Mesothelial cell of epicardium (in vitro differentiated cells): ENCODE results near the gene RSPH10B. TPM values are rescaled to one million over a fixed set of nuclear protein-coding genes. Genes with fewer than 3 reads are reported as not detected.
A peak's percentile ranks its signal among the peaks of the same experiment; 100 is the strongest.
"Not testable (repeated sequence)": the region's sequence is repeated elsewhere in the genome, so short reads cannot be mapped to it uniquely, and the experiment has no call there.

Experiments
- DNase-seq, 2 experiments: peaks; one replicate each; pipeline ENCODE4 v3.0.0; 2021; ENCODE audit warnings: low spot score in 2 of 2; ENCODE audit not compliant: unreplicated experiment in 2 of 2
- H3K27ac Mint-ChIP-seq: 2 replicates; pipeline ENCODE4 v1.8.0; 2021; ENCODE audit warnings: mixed read lengths
- H3K27me3 Mint-ChIP-seq: 2 replicates; pipeline ENCODE4 v1.8.0; 2021; ENCODE audit warnings: low read depth, mixed read lengths
- H3K36me3 Mint-ChIP-seq: 2 replicates; pipeline ENCODE4 v1.8.0; 2021; ENCODE audit warnings: mixed read lengths
- H3K4me1 Mint-ChIP-seq: 2 replicates; pipeline ENCODE4 v1.8.0; 2021; ENCODE audit warnings: mixed read lengths
- H3K4me3 Mint-ChIP-seq: 2 replicates; pipeline ENCODE4 v1.8.0; 2021; ENCODE audit warnings: mild to moderate bottlenecking, moderate library complexity, mixed read lengths
- H3K9me3 Mint-ChIP-seq: 2 replicates; pipeline ENCODE4 v1.8.0; 2021; ENCODE audit warnings: mixed read lengths
- total RNA-seq: library from RNA; stranded (reverse); gene quantifications from 3 replicates; pipeline ENCODE4 v1.2.1, GENCODE V29; 2021

The RSPH10B gene
- total RNA-seq, 1 donor from 2014 or later = 0.38 TPM

DNA sequence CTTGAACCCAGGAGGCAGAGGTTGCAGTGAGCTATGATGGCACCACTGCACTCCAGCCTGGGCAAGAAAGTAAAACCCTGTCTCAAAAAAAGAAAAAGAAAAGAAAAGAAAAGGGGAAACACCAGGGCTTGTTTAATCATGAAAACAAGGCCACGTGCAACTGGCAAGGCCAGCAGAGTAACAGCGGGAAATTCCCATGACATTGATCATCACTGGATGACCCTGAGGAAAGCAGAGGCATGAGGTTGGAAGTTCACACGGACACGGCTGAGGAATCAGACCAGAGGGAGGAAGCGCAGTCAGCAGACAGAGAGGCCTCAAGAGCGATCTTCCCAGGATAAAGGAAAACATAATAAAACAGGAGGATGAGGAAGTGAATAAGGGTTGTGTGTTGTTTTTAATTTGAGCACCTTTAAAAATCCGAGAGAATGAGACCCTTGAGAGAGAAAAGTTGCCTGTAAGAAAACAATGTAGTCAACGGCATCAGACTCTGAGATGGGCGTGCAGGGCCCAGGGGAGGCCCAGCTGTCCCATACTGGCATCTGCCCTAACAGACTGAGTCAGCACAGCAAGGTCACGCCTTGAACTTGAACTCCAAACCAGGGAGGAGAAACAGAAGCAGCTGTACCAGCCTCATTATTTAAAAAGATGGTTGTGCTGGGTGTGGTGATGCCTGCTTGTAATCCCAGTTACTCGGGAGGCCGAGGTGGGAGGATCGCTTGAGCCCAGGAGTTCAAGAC, 38.4 kb downstream of the RSPH10B start:
- H3K9me3 Mint-ChIP-seq, H3K4me1 Mint-ChIP-seq, H3K27me3 Mint-ChIP-seq, H3K36me3 Mint-ChIP-seq, H3K4me3 Mint-ChIP-seq, H3K27ac Mint-ChIP-seq, DNase-seq: not testable (repeated sequence)

DNA sequence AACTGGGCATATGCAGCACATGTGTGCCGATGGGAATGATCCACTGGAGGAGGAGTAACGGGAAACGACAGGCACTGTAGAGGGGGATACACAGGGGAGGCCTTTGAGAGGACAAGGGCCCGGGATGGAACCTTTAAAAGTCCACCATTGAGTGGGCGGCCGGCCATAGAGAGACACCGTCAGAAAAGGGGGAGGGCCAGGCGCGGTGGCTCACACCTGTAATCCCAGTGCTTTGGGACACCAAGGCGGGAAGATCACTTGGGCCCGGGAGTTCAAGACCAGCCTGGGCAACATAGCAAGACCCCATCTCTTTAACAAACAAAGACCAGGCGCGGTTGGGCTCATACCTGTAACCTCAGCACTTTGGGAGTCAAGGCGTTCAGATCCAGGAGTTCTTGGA, 39.2 kb downstream of the RSPH10B start:
- not testable (repeated sequence) for H3K36me3 Mint-ChIP-seq, H3K27me3 Mint-ChIP-seq, DNase-seq, H3K4me3 Mint-ChIP-seq, H3K4me1 Mint-ChIP-seq, H3K9me3 Mint-ChIP-seq, H3K27ac Mint-ChIP-seq

DNA sequence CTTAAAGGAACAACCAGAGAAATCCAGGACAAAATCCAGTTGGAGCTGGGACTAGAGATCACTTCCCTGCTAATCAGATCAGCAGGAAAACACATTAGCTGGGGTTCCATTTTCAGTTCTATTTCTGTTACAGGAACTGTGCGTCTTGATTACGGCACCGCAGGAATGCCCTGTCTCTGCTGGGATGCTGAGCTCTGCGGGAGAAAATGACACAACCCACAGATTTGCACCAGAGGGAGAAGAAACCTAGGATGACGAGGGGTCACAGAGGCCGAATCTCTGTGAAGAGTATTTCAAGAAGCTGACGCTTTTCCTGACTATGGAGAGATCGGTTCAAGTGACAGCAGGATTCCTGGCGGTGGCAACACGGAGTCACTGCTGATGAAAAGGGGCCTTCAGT, 40.2 kb downstream of the RSPH10B start:
- H3K4me3 Mint-ChIP-seq, DNase-seq, H3K27me3 Mint-ChIP-seq, H3K4me1 Mint-ChIP-seq, H3K36me3 Mint-ChIP-seq, H3K9me3 Mint-ChIP-seq, H3K27ac Mint-ChIP-seq: not testable (repeated sequence)

DNA sequence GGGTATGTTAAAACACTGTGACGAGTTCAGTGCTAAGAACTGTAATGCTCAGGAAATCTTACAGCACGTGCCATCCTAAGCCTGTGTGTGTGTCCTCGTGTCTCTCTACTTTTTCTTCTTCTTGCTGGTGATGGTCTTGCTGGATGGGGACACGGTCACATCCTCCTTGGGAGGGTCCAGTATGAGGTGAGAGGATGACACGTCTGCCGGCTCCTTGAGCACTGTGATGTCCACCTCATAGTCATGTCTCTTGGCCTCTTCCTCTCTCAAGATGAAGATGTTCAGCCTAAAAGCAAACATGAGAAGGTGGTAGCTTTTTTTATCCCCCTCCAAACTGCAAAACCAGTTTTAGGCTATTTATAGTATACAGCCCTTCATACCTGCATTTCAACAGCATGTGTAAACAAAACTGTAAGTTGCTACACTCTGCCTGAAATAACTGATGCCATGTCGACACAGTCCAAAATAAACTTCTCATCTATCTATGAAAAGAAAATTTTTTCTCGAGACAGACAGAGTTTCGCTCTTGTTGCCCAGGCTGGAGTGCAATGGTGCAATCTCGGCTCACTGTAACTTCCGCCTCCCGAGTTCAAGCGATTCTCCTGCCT, 44.1 kb downstream of the RSPH10B start:
- not testable (repeated sequence) for H3K36me3 Mint-ChIP-seq, H3K27me3 Mint-ChIP-seq, H3K4me1 Mint-ChIP-seq, DNase-seq, H3K4me3 Mint-ChIP-seq, H3K27ac Mint-ChIP-seq, H3K9me3 Mint-ChIP-seq

DNA sequence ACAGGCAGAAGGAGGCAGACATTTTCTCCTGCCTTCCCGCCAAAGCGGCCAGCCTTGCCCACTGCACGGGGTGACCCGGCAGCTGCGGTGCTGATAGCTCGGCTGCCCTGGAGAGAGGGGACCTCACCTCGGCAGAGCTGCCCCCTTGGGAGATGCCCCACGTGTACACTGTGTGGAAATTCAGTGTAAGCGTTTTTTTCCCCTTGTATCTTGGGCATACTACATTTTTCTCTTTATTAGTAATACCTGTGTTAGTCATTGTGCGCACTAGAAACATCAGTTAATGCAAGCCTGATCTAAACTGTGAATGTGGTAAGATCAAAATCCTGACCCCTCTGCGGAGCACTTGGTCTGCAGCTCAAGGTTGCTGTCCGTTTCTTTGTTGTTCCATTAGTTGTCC, 45.9 kb downstream of the RSPH10B start:
- not testable (repeated sequence) for H3K27ac Mint-ChIP-seq, H3K9me3 Mint-ChIP-seq, H3K36me3 Mint-ChIP-seq, DNase-seq, H3K4me3 Mint-ChIP-seq, H3K4me1 Mint-ChIP-seq, H3K27me3 Mint-ChIP-seq

DNA sequence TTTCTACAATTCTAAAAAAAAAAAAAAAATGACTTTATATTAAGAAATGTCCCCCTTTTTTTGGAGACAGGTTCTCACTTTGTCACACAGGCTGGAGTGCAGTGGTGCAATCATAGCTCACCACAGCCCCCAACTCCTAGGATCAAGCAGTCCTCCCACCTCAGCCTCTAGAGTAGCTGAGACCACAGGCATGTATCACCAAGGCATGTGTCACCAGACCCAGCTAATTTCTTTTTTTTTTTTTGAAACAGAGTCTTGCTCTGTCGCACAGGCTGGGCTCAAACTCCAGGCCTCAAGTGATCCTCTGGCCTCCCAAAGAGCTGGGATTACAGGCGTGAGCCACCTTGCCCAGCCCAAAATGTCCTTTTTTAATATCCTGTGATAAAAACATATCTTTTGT, 46.3 kb downstream of the RSPH10B start:
- not testable (repeated sequence) for H3K9me3 Mint-ChIP-seq, H3K4me1 Mint-ChIP-seq, H3K4me3 Mint-ChIP-seq, H3K27ac Mint-ChIP-seq, H3K27me3 Mint-ChIP-seq, DNase-seq, H3K36me3 Mint-ChIP-seq

DNA sequence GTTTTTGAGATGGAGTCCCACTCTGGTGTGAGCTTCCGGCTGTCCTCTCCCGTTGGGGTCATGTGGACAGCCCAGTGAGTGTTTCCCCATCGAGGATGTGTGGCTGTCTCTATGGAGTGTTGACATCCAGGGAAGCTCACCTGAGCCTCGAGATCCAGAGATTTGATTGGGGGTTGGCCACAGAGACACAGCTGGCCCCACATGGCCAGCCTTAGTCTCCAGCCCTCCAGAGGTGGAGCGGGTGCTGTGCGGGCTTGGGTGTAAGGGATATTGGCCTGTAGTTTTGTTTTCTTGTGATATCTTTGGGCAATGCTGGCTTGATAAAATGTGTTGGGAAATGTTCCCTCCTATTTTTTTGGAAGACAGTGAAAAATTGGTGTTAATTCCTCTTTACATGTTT, 54.0 kb downstream of the RSPH10B start:
- not testable (repeated sequence) for H3K27ac Mint-ChIP-seq, DNase-seq, H3K4me1 Mint-ChIP-seq, H3K27me3 Mint-ChIP-seq, H3K9me3 Mint-ChIP-seq, H3K36me3 Mint-ChIP-seq, H3K4me3 Mint-ChIP-seq

DNA sequence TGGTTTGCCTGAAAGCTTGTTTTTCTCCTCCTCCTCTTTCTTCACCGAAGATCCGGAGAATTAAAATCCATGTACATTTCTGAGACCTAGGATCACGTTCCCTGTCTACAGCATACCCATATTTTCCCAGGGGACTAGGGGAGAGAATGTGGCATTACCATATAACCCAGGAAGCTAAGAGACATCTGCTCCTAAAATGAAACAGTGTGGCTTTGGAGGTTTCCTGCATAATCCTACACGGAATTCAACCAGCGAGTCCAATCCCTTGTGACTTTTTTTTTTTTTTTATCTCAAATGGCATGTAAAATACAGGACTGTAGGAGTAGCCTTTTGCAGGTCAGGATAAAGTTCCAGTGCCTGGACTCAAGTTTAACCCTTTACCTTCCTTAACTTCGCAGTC, 61.7 kb downstream of the RSPH10B start:
- not testable (repeated sequence) for H3K4me3 Mint-ChIP-seq

DNA sequence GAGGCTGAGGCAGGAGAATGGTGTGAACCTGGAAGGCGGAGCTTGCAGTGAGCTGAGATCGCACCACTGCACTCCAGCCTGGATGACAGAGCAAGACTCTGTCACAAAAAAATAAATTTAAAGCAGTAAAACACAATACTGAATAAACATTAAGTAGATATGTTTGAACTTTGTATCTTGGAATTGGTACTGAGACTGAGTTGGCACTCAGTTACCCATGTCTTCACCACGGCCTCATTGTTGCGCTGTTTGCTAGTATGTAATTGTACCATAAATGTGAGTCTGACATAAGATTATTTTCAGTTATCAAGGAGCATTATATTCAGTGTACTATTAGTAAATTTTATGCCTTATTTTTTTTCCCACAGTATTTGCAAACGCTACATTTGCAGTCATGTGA, 65.8 kb downstream of the RSPH10B start:
- H3K36me3 Mint-ChIP-seq, H3K27me3 Mint-ChIP-seq, H3K4me1 Mint-ChIP-seq, DNase-seq, H3K4me3 Mint-ChIP-seq, H3K27ac Mint-ChIP-seq, H3K9me3 Mint-ChIP-seq: not testable (repeated sequence)

More for the DNA sequence above, 61.7 kb downstream of the RSPH10B start:
- not testable (repeated sequence) for H3K27ac Mint-ChIP-seq, H3K36me3 Mint-ChIP-seq, DNase-seq, H3K27me3 Mint-ChIP-seq, H3K4me1 Mint-ChIP-seq, H3K9me3 Mint-ChIP-seq

DNA sequence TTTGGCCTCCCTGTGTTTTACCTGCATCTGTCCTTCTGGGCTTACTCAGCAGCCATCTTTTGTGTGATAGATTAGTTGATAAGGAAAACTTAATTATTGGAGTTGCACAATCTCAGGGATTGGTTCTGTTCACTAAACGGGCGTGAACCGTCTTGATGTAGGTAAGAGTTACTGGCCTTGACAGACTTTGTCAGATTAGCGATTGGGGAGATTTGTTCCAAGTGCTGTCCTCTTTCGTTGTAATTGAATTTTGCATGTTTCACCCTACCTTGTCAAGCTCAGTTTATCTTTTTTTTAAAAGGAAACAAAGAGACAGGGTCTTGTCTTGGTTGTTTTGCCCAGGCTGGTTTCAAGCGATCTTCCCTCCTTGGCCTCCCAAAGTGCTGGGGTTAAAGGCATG, 67.5 kb downstream of the RSPH10B start:
- not testable (repeated sequence) for H3K9me3 Mint-ChIP-seq, H3K4me1 Mint-ChIP-seq, H3K4me3 Mint-ChIP-seq, H3K27me3 Mint-ChIP-seq, DNase-seq, H3K36me3 Mint-ChIP-seq
- peak overlapping the region; percentile 43 for H3K27ac Mint-ChIP-seq

DNA sequence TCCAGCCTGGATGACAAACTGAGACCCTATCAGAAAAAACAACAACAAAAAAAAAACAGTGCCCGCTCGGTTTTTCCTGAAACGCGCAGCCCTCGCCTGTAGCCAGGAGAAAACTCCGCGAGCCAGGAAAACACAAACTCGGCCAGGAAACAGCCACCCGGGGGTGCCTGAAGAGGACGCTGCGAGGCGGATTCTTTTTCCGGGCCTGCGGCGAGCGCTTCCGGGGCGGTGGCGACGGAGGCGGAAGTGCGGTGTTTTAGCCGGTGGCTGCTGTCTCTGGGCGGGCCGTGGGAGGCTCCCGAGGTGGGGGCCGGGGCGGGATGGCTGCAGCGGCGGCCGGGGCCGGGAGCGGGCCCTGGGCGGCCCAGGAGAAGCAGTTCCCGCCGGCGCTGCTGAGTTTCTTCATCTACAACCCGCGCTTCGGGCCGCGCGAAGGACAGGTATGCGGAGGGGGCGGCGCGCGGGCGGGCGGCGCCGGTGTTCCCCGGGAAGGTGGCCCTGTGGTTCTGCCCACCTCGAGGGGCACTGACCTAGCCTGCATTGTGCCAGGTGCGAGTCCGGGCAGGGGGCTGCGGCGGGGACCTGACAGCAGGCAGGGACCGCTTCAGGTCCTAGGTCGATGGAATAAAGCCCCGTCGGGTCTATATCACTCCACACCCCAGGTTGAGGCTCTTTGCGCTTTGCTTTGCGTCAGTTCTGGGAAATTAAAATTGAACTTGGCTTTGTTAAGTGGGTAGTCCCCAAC, 71.8 kb downstream of the RSPH10B start, which contains the start of gene CCZ1:
Gene CCZ1, plus strand, starts transcription at position 254 of the 745 bp plus-strand sequence. Its CDS starts 67 bp downstream, at position 321.
- H3K9me3 Mint-ChIP-seq = not testable (repeated sequence)
- peak within 1 kb of the TSS; percentile 90 for H3K27ac Mint-ChIP-seq

DNA sequence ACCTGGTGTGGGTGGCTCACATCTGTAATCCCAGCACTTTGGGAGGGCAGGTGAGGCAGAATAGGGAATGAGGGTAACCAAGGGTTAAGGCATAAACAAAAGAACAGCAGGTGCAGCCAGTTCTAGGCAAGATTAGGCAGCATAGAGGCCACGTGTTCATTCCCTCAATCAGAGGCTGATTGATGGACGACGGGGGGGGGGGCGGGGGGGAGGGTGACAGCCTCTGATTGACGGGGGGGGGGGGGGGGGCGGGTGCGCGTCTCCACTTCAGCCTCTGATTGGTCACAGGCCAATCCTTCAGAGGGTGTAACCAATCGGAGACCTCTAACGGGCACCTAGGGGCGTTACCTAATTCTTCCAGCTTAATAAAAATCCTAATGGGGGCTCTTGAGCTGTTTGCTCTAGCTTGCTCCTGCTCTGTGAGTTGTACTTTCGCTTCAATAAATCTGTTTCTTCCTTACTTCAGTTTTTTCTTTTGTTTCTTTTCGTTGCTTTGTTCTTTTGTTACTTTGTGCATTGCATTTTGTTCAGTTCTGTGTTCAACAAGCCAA, 73.0 kb downstream of the RSPH10B start:
- H3K9me3 Mint-ChIP-seq, DNase-seq, H3K27me3 Mint-ChIP-seq, H3K4me1 Mint-ChIP-seq, H3K36me3 Mint-ChIP-seq: not testable (repeated sequence)
- Mint-ChIP-seq H3K27ac (peak overlapping the region; percentile 80), H3K4me3 (peak overlapping the region; percentile 60)

More for the DNA sequence above, 71.8 kb downstream of the RSPH10B start, which contains the start of gene CCZ1:
- H3K4me3 Mint-ChIP-seq = peak within 1 kb of the TSS; percentile 76
- H3K36me3 Mint-ChIP-seq, H3K4me1 Mint-ChIP-seq, H3K27me3 Mint-ChIP-seq: not testable (repeated sequence)
- peak; percentile 26 to 60 for DNase-seq
